ENCODE results near the gene SLC25A21. TPM values are rescaled to one million over a fixed set of nuclear protein-coding genes. Genes with fewer than 3 reads are reported as not detected.

The SLC25A21 gene
- not detected for total RNA-seq
- polyA plus RNA-seq (2013, experiment 1 of 2) = not detected
- polyA plus RNA-seq (2013, experiment 2 of 2) = not detected
- total RNA-seq = 0 to 0.09 (median 0) reads per million in 172 experiments

- H3K27ac ChIP-seq (ENCODE audit: low read depth in 1 of 2, low read length in 2 of 2) = no peak within 1 kb of the TSS
- no peak within 1 kb of the TSS for H3K27ac Mint-ChIP-seq
- no peak within 1 kb of the TSS for H3K4me3 ChIP-seq (ENCODE audit: low read length)
- no peak for TF ChIP-seq CTCF (IDR thresholded peaks at IDR 0.05)
- no peak within 1 kb of the TSS for H3K4me3 Mint-ChIP-seq
- peaks cover 0 to 10% of the 10 kb centered on the region in 2 experiments for H3K9me3 ChIP-seq (ENCODE audit: control insufficient read depth in 1 of 2, insufficient read depth in 1 of 2, low read length in 2 of 2)
- H3K4me1 ChIP-seq (ENCODE audit: insufficient read depth, low read length) = peaks cover 7% of the 10 kb centered on the region
- H3K27me3 Mint-ChIP-seq = peaks cover 22% of the 10 kb centered on the region
- ATAC-seq (ENCODE audit: poor library complexity) (no peak), DNase-seq (no peak)
- peaks cover 7% of the 10 kb centered on the region for H3K9me3 Mint-ChIP-seq
- no peaks in the 10 kb centered on the region for H3K4me1 Mint-ChIP-seq (ENCODE audit: low read depth)
- ChIA-PET CTCF (no interaction called here), POLR2A (no interaction called here)
- no peaks in the 10 kb centered on the region for H3K36me3 Mint-ChIP-seq (ENCODE audit: low read depth)
- intact Hi-C loops (cut with DNase I, micrococcal nuclease) = no loop called here
- H3K27me3 ChIP-seq (ENCODE audit: control insufficient read depth in 1 of 2, insufficient read depth in 2 of 2, low read length in 2 of 2) = peaks cover 6% of the 10 kb centered on the region in 2 experiments
- H3K36me3 ChIP-seq (ENCODE audit: insufficient read depth, low read length) = no peaks in the 10 kb centered on the region
Measured at GRCh38 chr14:37172024-37172869, at the start of gene SLC25A21. Gene SLC25A21, minus strand, starts transcription at chr14:37172606.

- H3K27me3 Mint-ChIP-seq = no peaks in the 10 kb centered on the region
Measured at GRCh38 chr14:37221073-37221472, 48.7 kb upstream of the SLC25A21 start.

GRCh38 chr14:37215345-37215744 lies 42.9 kb upstream of the SLC25A21 start:
- Mint-ChIP-seq H3K4me1 (ENCODE audit: low read depth) (no peaks in the 10 kb centered on the region), H3K27ac (no peak overlapping the region), H3K9me3 (peaks cover 6% of the 10 kb centered on the region), H3K27me3 (no peaks in the 10 kb centered on the region), H3K4me3 (no peak overlapping the region), H3K36me3 (ENCODE audit: low read depth) (no peaks in the 10 kb centered on the region)
- H3K9me3 ChIP-seq (ENCODE audit: control insufficient read depth in 1 of 2, insufficient read depth in 1 of 2, low read length in 2 of 2) = peaks cover 0 to 4% of the 10 kb centered on the region in 2 experiments
- H3K27ac ChIP-seq (ENCODE audit: low read depth in 1 of 2, low read length in 2 of 2) = no peak overlapping the region
- CTCF ChIA-PET = no interaction called here
- no peaks in the 10 kb centered on the region for H3K36me3 ChIP-seq (ENCODE audit: insufficient read depth, low read length)
- H3K4me1 ChIP-seq (ENCODE audit: insufficient read depth, low read length) = no peaks in the 10 kb centered on the region
- TF ChIP-seq CTCF (IDR thresholded peaks at IDR 0.05) = no peak
- DNase-seq = no peak
- no peaks in the 10 kb centered on the region for H3K27me3 ChIP-seq (ENCODE audit: control insufficient read depth in 1 of 2, insufficient read depth in 2 of 2, low read length in 2 of 2)
- intact Hi-C loops (cut with DNase I, micrococcal nuclease) = no loop called here
- no peak overlapping the region for H3K4me3 ChIP-seq (ENCODE audit: low read length)
- no peak for ATAC-seq (ENCODE audit: poor library complexity)
- POLR2A ChIA-PET = no interaction called here

More at GRCh38 chr14:37221073-37221472, 48.7 kb upstream of the SLC25A21 start:
- no peak overlapping the region for H3K4me3 Mint-ChIP-seq
- no peak overlapping the region for H3K4me3 ChIP-seq (ENCODE audit: low read length)
- no peaks in the 10 kb centered on the region for H3K27me3 ChIP-seq (ENCODE audit: control insufficient read depth in 1 of 2, insufficient read depth in 2 of 2, low read length in 2 of 2)
- H3K4me1 Mint-ChIP-seq (ENCODE audit: low read depth) = no peaks in the 10 kb centered on the region
- no peaks in the 10 kb centered on the region for H3K4me1 ChIP-seq (ENCODE audit: insufficient read depth, low read length)
- ATAC-seq (ENCODE audit: poor library complexity) (no peak), DNase-seq (no peak)
- ChIA-PET CTCF (no interaction called here), POLR2A (no interaction called here)
- no peak for TF ChIP-seq CTCF (IDR thresholded peaks at IDR 0.05)
- H3K27ac ChIP-seq (ENCODE audit: low read depth in 1 of 2, low read length in 2 of 2) = no peak overlapping the region
- peaks cover 0 to 13% of the 10 kb centered on the region in 2 experiments for H3K9me3 ChIP-seq (ENCODE audit: control insufficient read depth in 1 of 2, insufficient read depth in 1 of 2, low read length in 2 of 2)
- no peaks in the 10 kb centered on the region for H3K36me3 Mint-ChIP-seq (ENCODE audit: low read depth)
- no peaks in the 10 kb centered on the region for H3K9me3 Mint-ChIP-seq
- no peaks in the 10 kb centered on the region for H3K36me3 ChIP-seq (ENCODE audit: insufficient read depth, low read length)
- intact Hi-C loops (cut with DNase I, micrococcal nuclease) = no loop called here
- H3K27ac Mint-ChIP-seq = no peak overlapping the region

Data from CD4-positive, alpha-beta T cell (primary cell).